Endothelial cell (in vitro differentiated cells): ENCODE data around the gene NEGR1. TPM values are rescaled to one million over a fixed set of nuclear protein-coding genes. Genes with fewer than 3 reads are reported as not detected.

Source experiments
- DNase-seq: peaks from one replicate; pipeline ENCODE4 v3.0.0; 2021; ENCODE audit warnings: low spot score
- H3K27ac Mint-ChIP-seq: one replicate; pipeline ENCODE4 v1.8.0; 2021; ENCODE audit warnings: mixed read lengths, inconsistent platforms; ENCODE audit not compliant: unreplicated experiment
- H3K27me3 Mint-ChIP-seq: one replicate; pipeline ENCODE4 v1.8.0; 2021; ENCODE audit warnings: mild to moderate bottlenecking, moderate library complexity, mixed read lengths, inconsistent platforms; ENCODE audit not compliant: unreplicated experiment
- H3K36me3 Mint-ChIP-seq: one replicate; pipeline ENCODE4 v1.8.0; 2021; ENCODE audit warnings: mild to moderate bottlenecking, low read depth, mixed read lengths, inconsistent platforms; ENCODE audit not compliant: unreplicated experiment
- H3K4me1 Mint-ChIP-seq: one replicate; pipeline ENCODE4 v1.8.0; 2021; ENCODE audit warnings: mild to moderate bottlenecking, mixed read lengths, inconsistent platforms; ENCODE audit not compliant: unreplicated experiment
- H3K4me3 Mint-ChIP-seq: one replicate; pipeline ENCODE4 v1.8.0; 2021; ENCODE audit warnings: mild to moderate bottlenecking, mixed read lengths, inconsistent platforms; ENCODE audit not compliant: unreplicated experiment
- H3K9me3 Mint-ChIP-seq: one replicate; pipeline ENCODE4 v1.8.0; 2021; ENCODE audit warnings: mixed read lengths, inconsistent platforms; ENCODE audit not compliant: unreplicated experiment
- CTCF ChIP-seq: fragments of 200-600 bp; sonication (generic); IDR thresholded peaks from one replicate; pipeline ENCODE4 v1.5.0; 2021; ENCODE audit warnings: antibody characterized with exemption; ENCODE audit not compliant: unreplicated experiment
- total RNA-seq: library from RNA; stranded (reverse); fragmentation: NEBNext Ultra II Directional; extraction: Animal tissue kit (Norgen Biotek cat#: 25700); gene quantifications from one replicate; pipeline ENCODE4 v1.2.1, GENCODE V29; 2021; ENCODE audit not compliant: unreplicated experiment

The NEGR1 gene
- total RNA-seq, 1 donor from 2014 or later, result 2.9 TPM

GRCh38 chr1:71390518-71390917 is 891.8 kb downstream of the NEGR1 start:
- Mint-ChIP-seq H3K27ac (no peak overlapping the region), H3K27me3 (no peaks in the 10 kb centered on the region), H3K9me3 (no peaks in the 10 kb centered on the region), H3K36me3 (no peaks in the 10 kb centered on the region), H3K4me3 (no peak overlapping the region), H3K4me1 (no peaks in the 10 kb centered on the region)
- no peak for DNase-seq
- no peak for TF ChIP-seq CTCF

GRCh38 chr1:71377886-71378285 is 904.5 kb downstream of the NEGR1 start:
- Mint-ChIP-seq H3K36me3 (no peaks in the 10 kb centered on the region), H3K27ac (no peak overlapping the region), H3K9me3 (no peaks in the 10 kb centered on the region), H3K27me3 (no peaks in the 10 kb centered on the region), H3K4me1 (no peaks in the 10 kb centered on the region), H3K4me3 (no peak overlapping the region)
- no peak for TF ChIP-seq CTCF
- DNase-seq, result no peak

GRCh38 chr1:71372496-71372895 is 909.8 kb downstream of the NEGR1 start:
- Mint-ChIP-seq H3K27me3 (no peaks in the 10 kb centered on the region), H3K4me3 (no peak overlapping the region), H3K9me3 (no peaks in the 10 kb centered on the region), H3K27ac (no peak overlapping the region), H3K36me3 (no peaks in the 10 kb centered on the region), H3K4me1 (no peaks in the 10 kb centered on the region)
- TF ChIP-seq CTCF, result no peak
- no peak for DNase-seq

- no peaks in the 10 kb centered on the region for H3K4me1 Mint-ChIP-seq
- no peak overlapping the region for H3K27ac Mint-ChIP-seq
- TF ChIP-seq CTCF, result no peak
- H3K9me3 Mint-ChIP-seq, result no peaks in the 10 kb centered on the region
- DNase-seq, result no peak
- H3K4me3 Mint-ChIP-seq, result no peak overlapping the region
- no peaks in the 10 kb centered on the region for H3K36me3 Mint-ChIP-seq
- no peaks in the 10 kb centered on the region for H3K27me3 Mint-ChIP-seq
These were observed 910.8 kb downstream of the NEGR1 start for GRCh38 chr1:71371581-71371980.

GRCh38 chr1:71364236-71364635 is 918.1 kb downstream of the NEGR1 start:
- no peaks in the 10 kb centered on the region for H3K36me3 Mint-ChIP-seq
- no peak for DNase-seq
- no peaks in the 10 kb centered on the region for H3K4me1 Mint-ChIP-seq
- H3K27ac Mint-ChIP-seq, result no peak overlapping the region
- no peaks in the 10 kb centered on the region for H3K27me3 Mint-ChIP-seq
- H3K4me3 Mint-ChIP-seq, result no peak overlapping the region
- no peaks in the 10 kb centered on the region for H3K9me3 Mint-ChIP-seq
- TF ChIP-seq CTCF, result no peak
